ENCODE measurements around the gene ZC3H7B. TPM values are rescaled to one million over a fixed set of nuclear protein-coding genes. Genes with fewer than 3 reads are reported as not detected.
"Not testable (repeated sequence)": the region's sequence is repeated elsewhere in the genome, so short reads cannot be mapped to it uniquely, and the experiment has no call there.

ZC3H7B gene
- total and polyA plus RNA-seq, 7 donors = 12.0 to 34.1 (median 32.0) TPM

GRCh38 chr22:41257696-41258095, 43.6 kb upstream of the ZC3H7B start:
- no peak for ATAC-seq
- no peak overlapping the region for H3K4me3 ChIP-seq
- H3K27ac ChIP-seq = no peak overlapping the region
- intact Hi-C loops (cut with DNase I) = no loop called here
- 84 to 89% (median 87%) methylated on average over 11 of the region's 11 CpGs for WGBS, 3 donors
- no peaks in the 10 kb centered on the region for H3K4me1 ChIP-seq
- TF ChIP-seq, protein P1, sequence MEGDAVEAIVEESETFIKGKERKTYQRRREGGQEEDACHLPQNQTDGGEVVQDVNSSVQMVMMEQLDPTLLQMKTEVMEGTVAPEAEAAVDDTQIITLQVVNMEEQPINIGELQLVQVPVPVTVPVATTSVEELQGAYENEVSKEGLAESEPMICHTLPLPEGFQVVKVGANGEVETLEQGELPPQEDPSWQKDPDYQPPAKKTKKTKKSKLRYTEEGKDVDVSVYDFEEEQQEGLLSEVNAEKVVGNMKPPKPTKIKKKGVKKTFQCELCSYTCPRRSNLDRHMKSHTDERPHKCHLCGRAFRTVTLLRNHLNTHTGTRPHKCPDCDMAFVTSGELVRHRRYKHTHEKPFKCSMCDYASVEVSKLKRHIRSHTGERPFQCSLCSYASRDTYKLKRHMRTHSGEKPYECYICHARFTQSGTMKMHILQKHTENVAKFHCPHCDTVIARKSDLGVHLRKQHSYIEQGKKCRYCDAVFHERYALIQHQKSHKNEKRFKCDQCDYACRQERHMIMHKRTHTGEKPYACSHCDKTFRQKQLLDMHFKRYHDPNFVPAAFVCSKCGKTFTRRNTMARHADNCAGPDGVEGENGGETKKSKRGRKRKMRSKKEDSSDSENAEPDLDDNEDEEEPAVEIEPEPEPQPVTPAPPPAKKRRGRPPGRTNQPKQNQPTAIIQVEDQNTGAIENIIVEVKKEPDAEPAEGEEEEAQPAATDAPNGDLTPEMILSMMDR (IDR thresholded peaks at IDR 0.05) = no peak
- H3K27me3 ChIP-seq (ENCODE audit: insufficient read depth in 3 of 3, low read length in 2 of 3) = no peaks in the 10 kb centered on the region
- DNase-seq = no peak
- no peaks in the 10 kb centered on the region for H3K9me3 ChIP-seq
- H3K36me3 ChIP-seq (ENCODE audit: insufficient read depth in 1 of 2, low read depth in 1 of 2) = peaks cover 0 to 97% of the 10 kb centered on the region in 2 donors

GRCh38 chr22:41259756-41260155, 41.6 kb upstream of the ZC3H7B start:
- H3K36me3 ChIP-seq (ENCODE audit: insufficient read depth in 1 of 2, low read depth in 1 of 2) = peaks cover 0 to 97% of the 10 kb centered on the region in 2 donors
- ATAC-seq; DNase-seq; H3K27ac ChIP-seq; H3K27me3 ChIP-seq (ENCODE audit: insufficient read depth in 3 of 3, low read length in 2 of 3); H3K9me3 ChIP-seq; H3K4me1 ChIP-seq; H3K4me3 ChIP-seq; intact Hi-C loops (cut with DNase I): not testable (repeated sequence)
- 98 to 99% (median 99%) methylated on average over 4 of the region's 4 CpGs for WGBS, 3 donors

DNA sequence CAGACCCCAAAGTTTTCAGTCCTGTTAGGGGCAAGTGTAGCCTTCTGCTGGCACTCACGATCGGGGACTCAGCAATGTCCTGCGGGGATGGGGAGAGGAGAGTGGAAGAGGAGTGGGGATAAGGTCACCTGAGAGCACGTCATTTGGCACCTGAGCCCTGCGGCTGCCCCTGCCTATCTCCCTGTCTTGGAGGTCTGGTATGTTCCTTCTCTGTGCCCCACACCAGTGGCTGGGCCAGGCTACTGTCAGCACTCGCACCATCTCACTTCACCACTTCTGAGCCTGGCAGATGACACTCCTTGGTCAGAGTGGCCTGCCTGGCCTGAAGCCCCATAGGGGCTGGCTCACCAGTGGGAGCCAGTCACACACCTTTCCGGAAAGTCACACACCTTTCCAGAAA, 40.5 kb upstream of the ZC3H7B start:
- WGBS, 3 donors = 96 to 98% (median 96%) methylated on average over 7 of the region's 7 CpGs
- Histone ChIP-seq H3K27me3 (ENCODE audit: insufficient read depth in 3 of 3, low read length in 2 of 3) (no peaks in the 10 kb centered on the region), H3K27ac (no peak overlapping the region), H3K36me3 (ENCODE audit: insufficient read depth in 1 of 2, low read depth in 1 of 2) (peaks cover 4 to 97% of the 10 kb centered on the region in 2 donors), H3K4me1 (no peaks in the 10 kb centered on the region), H3K4me3 (no peak overlapping the region), H3K9me3 (no peaks in the 10 kb centered on the region)
- ATAC-seq = peak in 1 of 4 donors; percentile 92
- DNase-seq = no peak
- TF ChIP-seq, protein P1 (IDR thresholded peaks at IDR 0.05) = no peak
- intact Hi-C loops (cut with DNase I) = no loop called here

DNA sequence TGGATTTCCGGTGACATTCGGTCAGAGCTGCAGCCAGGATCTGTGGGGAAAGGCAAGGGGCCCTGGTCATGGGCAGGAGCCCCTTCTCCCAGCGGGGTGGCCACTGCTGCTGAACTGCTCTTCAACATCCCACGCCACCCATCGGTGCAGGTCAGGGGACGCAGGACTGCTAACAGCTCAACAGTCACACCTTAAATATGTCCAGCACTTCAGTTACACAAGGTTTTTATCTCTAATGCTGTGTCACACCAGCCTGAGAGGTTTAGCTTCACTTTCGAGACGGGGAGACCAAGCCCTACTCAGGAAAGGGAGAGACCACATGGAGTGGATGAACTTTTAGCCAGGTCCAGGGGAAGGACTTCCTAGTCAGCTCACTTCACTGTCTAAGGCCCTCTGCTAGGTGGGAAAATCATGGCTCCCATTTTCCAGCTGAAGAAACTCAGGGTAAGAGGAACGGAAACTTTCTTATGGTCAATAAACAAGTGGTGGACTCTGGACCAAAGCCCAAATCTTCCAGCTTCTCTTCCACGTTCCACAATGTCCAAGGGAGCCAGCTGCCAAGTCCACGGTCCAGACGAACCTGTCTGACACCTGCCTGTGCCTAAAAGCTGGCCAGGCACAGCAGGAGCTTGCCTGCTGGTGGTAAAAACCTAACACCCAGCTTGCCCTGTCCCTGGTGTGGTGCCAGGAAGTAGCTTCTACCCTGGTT, 39.6 kb upstream of the ZC3H7B start:
- Histone ChIP-seq H3K27me3 (ENCODE audit: insufficient read depth in 3 of 3, low read length in 2 of 3) (no peaks in the 10 kb centered on the region), H3K27ac (no peak overlapping the region), H3K4me1 (no peaks in the 10 kb centered on the region), H3K4me3 (no peak overlapping the region), H3K9me3 (no peaks in the 10 kb centered on the region), H3K36me3 (ENCODE audit: insufficient read depth in 1 of 2, low read depth in 1 of 2) (peaks cover 4 to 94% of the 10 kb centered on the region in 2 donors)
- peak in 1 of 4 donors; percentile 24 for ATAC-seq
- TF ChIP-seq, protein P1 (IDR thresholded peaks at IDR 0.05) = no peak
- 73 to 86% (median 74%) methylated on average over 12 of the region's 12 CpGs for WGBS, 3 donors
- intact Hi-C loops (cut with DNase I) = no loop called here
- no peak for DNase-seq

DNA sequence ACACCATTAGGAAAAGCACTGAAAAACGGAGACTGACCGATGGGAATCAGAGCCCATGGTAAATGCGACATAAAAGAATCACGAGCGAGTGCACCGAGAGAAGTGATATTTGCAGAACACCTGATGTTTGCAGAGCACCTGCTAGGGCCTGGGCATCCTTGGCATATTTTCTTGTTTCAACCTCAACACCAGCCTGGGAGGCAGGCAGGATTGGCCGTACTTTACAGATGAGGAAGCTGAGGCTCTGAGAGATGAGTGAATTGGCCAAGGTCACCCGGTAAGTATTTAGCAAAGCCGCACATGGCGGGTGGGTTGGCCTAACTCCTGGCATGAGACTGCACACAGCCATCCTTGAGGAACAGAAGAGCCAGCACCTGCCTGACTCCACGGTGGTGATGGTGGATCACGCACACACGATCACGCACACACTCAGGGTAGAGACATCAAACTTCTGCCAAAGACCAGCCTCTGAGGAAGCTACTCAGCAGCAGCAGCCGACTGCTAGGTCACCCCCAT, 39.0 kb upstream of the ZC3H7B start:
- DNase-seq (no peak), ATAC-seq (no peak)
- no peak overlapping the region for H3K27ac ChIP-seq
- TF ChIP-seq, protein P1 (IDR thresholded peaks at IDR 0.05) = no peak
- peaks cover 4 to 94% of the 10 kb centered on the region in 2 donors for H3K36me3 ChIP-seq (ENCODE audit: insufficient read depth in 1 of 2, low read depth in 1 of 2)
- 90 to 92% (median 91%) methylated on average over 15 of the region's 15 CpGs for WGBS, 3 donors
- H3K27me3 ChIP-seq (ENCODE audit: insufficient read depth in 3 of 3, low read length in 2 of 3) = no peaks in the 10 kb centered on the region
- H3K9me3 ChIP-seq = no peaks in the 10 kb centered on the region
- H3K4me1 ChIP-seq = no peaks in the 10 kb centered on the region
- intact Hi-C loops (cut with DNase I) = no loop called here
- no peak overlapping the region for H3K4me3 ChIP-seq

All from psoas muscle (tissue), 8 donors.